Natural killer cell (primary cell): ENCODE results near the gene PFKFB2. TPM values are rescaled to one million over a fixed set of nuclear protein-coding genes. Genes with fewer than 3 reads are reported as not detected.

ENCODE experiments used
- ATAC-seq, 3 donors: fragments of 150-1000 bp in 2 of 3; fragments of 200-7000 bp in 1 of 3; cut with Tn5 transposase; 1 replicate in 1 of 3; 2 replicates in 2 of 3; pipeline ENCODE4 v1.10.0; 2021; ENCODE audit warnings: mild to moderate bottlenecking in 2 of 3, moderate library complexity in 2 of 3
- DNase-seq, 2 donors: peaks; one replicate each; pipeline versions ENCODE4 v3.0.0 to v3.0.0-alpha.2; 2013 to 2021; ENCODE audit warnings: mixed read lengths in 1 of 2
- H3K27ac ChIP-seq: one replicate; pipeline ENCODE4 v1.5.1; 2013; ENCODE audit warnings: mild to moderate bottlenecking, low read length
- H3K27me3 ChIP-seq: one replicate; pipeline ENCODE4 v1.6.1; 2013; ENCODE audit warnings: low read length; ENCODE audit not compliant: control insufficient read depth, insufficient read depth
- H3K36me3 ChIP-seq: one replicate; pipeline ENCODE4 v1.6.1; 2013; ENCODE audit warnings: low read length; ENCODE audit not compliant: control insufficient read depth, insufficient read depth
- H3K4me1 ChIP-seq: one replicate; pipeline ENCODE4 v1.6.1; 2013; ENCODE audit warnings: low read length; ENCODE audit not compliant: control insufficient read depth, insufficient read depth
- H3K4me3 ChIP-seq: one replicate; pipeline ENCODE4 v1.5.1; 2013; ENCODE audit warnings: low read length
- H3K9me3 ChIP-seq: one replicate; pipeline ENCODE4 v1.6.1; 2013; ENCODE audit warnings: low read length; ENCODE audit not compliant: control insufficient read depth, insufficient read depth
- H3K27ac Mint-ChIP-seq, 2 donors: one replicate each; pipeline ENCODE4 v1.8.0; 2022; ENCODE audit warnings: mild to moderate bottlenecking in 2 of 2, mixed read lengths in 2 of 2, moderate library complexity in 1 of 2
- H3K27me3 Mint-ChIP-seq, 2 donors: one replicate each; pipeline ENCODE4 v1.8.0; 2022; ENCODE audit warnings: low read depth in 2 of 2, mixed read lengths in 2 of 2
- H3K36me3 Mint-ChIP-seq: one replicate; pipeline ENCODE4 v1.8.0; 2022; ENCODE audit warnings: mixed read lengths
- H3K4me1 Mint-ChIP-seq, 2 donors: one replicate each; pipeline ENCODE4 v1.8.0; 2022; ENCODE audit warnings: mixed read lengths in 2 of 2
- H3K4me3 Mint-ChIP-seq: one replicate; pipeline ENCODE4 v1.8.0; 2022; ENCODE audit warnings: mild to moderate bottlenecking, moderate library complexity, mixed read lengths
- H3K9me3 Mint-ChIP-seq, 2 donors: one replicate each; pipeline ENCODE4 v1.8.0; 2022; ENCODE audit warnings: mixed read lengths in 2 of 2
- CTCF ChIP-seq: fragments of 200-600 bp; IDR thresholded peaks from one replicate; pipeline ENCODE4 v1.8.0; 2022; ENCODE audit warnings: antibody characterized with exemption
- WGBS: methylation state at CpG from one replicate; pipeline ENCODE4 v1.1.7; 2013; ENCODE audit warnings: missing lambda C conversion rate; ENCODE audit not compliant: insufficient coverage; 5-methylcytosine and 5-hydroxymethylcytosine counted together
- intact Hi-C: fragments of 100-400 bp; cut with micrococcal nuclease; formaldehyde crosslinking; loops from one replicate; pipeline ENCODE4 v1.14.2; 2022
- total RNA-seq, 4 donors: library from RNA; stranded (reverse); fragments of 120-200 nt in 1 of 4; gene quantifications; one replicate each; pipeline versions ENCODE4 v1.2.3 to v1.2.4, GENCODE V29; 2013 to 2022

PFKFB2 gene
- total RNA-seq, 3 donors from 2014 or later (not counting 1 experiment from before 2014, with no cell fraction given), result 5.3 to 8.5 (median 7.4) TPM

DNA sequence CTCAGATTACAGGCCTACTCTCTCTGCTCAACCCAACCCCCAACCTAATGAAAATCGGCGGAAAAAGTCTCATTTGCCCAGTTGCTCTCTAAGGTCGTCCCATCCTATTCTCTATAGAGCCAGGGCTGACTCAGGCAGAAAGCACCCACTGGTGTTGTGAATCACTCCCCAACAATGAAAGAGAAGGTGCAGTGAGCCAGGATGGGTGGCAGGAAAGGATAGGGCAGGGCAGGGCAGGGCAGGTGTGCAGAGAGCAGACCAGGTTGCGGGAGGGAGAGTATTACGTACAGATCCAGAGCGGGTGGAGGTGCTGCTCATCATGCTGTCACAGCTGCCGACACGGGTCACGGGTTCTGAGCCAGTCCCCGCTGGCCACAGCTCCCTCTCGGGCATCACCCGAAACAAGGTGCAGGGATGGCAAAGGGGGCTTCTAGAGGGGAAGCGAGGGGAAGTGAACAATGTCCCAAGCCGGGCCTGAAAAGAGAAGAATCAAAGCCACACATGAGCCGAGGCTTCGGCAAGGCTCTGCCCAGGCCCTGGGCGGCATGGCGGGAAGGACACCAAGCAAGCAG, 25.8 kb upstream of the PFKFB2 start:
- Histone ChIP-seq H3K27ac (no peak overlapping the region), H3K27me3 (no peaks in the 10 kb centered on the region), H3K9me3 (no peaks in the 10 kb centered on the region), H3K4me1 (no peaks in the 10 kb centered on the region), H3K4me3 (no peak overlapping the region), H3K36me3 (no peaks in the 10 kb centered on the region)
- no peak for TF ChIP-seq CTCF
- H3K4me1 Mint-ChIP-seq, result no peaks in the 10 kb centered on the region
- WGBS, result 94% methylated on average over 18 of the region's 18 CpGs
- ATAC-seq (no peak), DNase-seq (no peak)
- intact Hi-C loops, result no loop called here
- H3K36me3 Mint-ChIP-seq, result no peaks in the 10 kb centered on the region
- H3K4me3 Mint-ChIP-seq, result no peak overlapping the region
- H3K27ac Mint-ChIP-seq, result no peak overlapping the region
- peaks cover 37 to 42% of the 10 kb centered on the region in 2 donors for H3K27me3 Mint-ChIP-seq
- no peaks in the 10 kb centered on the region for H3K9me3 Mint-ChIP-seq

GRCh38 chr1:207027921-207028320, 25.2 kb upstream of the PFKFB2 start:
- ATAC-seq (no peak), DNase-seq (no peak)
- Histone ChIP-seq H3K27ac (no peak overlapping the region), H3K4me3 (no peak overlapping the region), H3K27me3 (peaks cover 3% of the 10 kb centered on the region), H3K9me3 (no peaks in the 10 kb centered on the region), H3K36me3 (no peaks in the 10 kb centered on the region), H3K4me1 (no peaks in the 10 kb centered on the region)
- Mint-ChIP-seq H3K9me3 (no peaks in the 10 kb centered on the region), H3K27me3 (peaks cover 37 to 46% of the 10 kb centered on the region in 2 donors), H3K4me1 (no peaks in the 10 kb centered on the region), H3K36me3 (no peaks in the 10 kb centered on the region), H3K27ac (no peak overlapping the region), H3K4me3 (no peak overlapping the region)
- intact Hi-C loops, result no loop called here
- no CpG with 5 or more reads among the region's 1 CpG for WGBS
- TF ChIP-seq CTCF, result no peak

DNA sequence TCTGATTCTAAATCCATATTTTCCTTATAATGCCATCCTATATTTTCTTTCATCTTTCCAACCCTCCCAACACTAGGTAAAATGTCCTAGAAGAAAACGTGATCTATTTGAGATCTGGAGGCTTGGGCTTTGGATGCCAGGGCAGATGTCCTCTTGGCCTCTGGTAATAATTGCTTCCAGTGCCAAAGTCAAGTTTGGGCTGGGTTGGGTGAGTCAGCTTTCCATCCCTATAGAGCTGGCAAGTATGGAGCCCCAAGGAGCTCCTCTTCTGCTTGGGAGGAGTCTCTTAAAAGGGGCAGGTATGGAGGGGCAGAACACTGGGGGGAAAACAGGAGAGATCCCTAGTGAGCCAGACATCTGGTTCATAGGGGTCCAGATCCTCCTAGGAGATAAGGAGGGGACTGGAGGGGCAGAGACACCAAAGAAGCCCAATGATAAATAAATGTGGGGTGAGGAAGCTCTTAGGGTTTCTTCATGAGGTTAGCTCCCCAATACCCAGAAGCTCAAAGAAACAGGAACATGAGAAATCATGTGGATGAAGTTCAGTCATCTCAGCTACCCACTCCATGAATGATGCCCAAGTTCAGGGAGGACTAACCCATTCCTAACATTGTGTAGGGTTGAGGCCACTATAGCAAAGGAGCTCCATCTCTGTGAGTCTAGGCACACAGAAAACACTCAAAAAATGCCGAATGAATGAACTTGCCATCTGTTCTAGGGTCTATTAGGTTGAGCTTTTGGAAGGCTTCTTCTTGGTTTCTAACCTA, 24.0 kb upstream of the PFKFB2 start:
- 75% methylated on average over 2 of the region's 2 CpGs for WGBS
- DNase-seq, result no peak
- Mint-ChIP-seq H3K36me3 (no peaks in the 10 kb centered on the region), H3K4me1 (no peaks in the 10 kb centered on the region), H3K9me3 (no peaks in the 10 kb centered on the region), H3K4me3 (no peak overlapping the region), H3K27ac (no peak overlapping the region), H3K27me3 (peaks cover 37 to 50% of the 10 kb centered on the region in 2 donors)
- no peak for ATAC-seq
- H3K27me3 ChIP-seq, result peaks cover 7% of the 10 kb centered on the region
- no peaks in the 10 kb centered on the region for H3K36me3 ChIP-seq
- no peaks in the 10 kb centered on the region for H3K9me3 ChIP-seq
- intact Hi-C loops, result no loop called here
- TF ChIP-seq CTCF, result no peak
- H3K27ac ChIP-seq, result no peak overlapping the region
- H3K4me3 ChIP-seq, result no peak overlapping the region
- no peaks in the 10 kb centered on the region for H3K4me1 ChIP-seq
